Stimulated activated CD4-positive, alpha-beta T cell treated with anti-CD3 and anti-CD28 coated beads, Interleukin-1b, Interleukin-23, amount 100 ng/mL, for 4 hours (primary cell): ENCODE data around the gene TBC1D26.
A peak's percentile ranks its signal among the peaks of the same experiment; 100 is the strongest.
"Not testable (repeated sequence)": the region's sequence is repeated elsewhere in the genome, so short reads cannot be mapped to it uniquely, and the experiment has no call there.

Experiments
- DNase-seq, 2 donors: peaks; one replicate each; pipeline ENCODE4 v3.0.0-alpha.2; 2020; ENCODE audit warnings: low read depth in 2 of 2

TBC1D26 gene

DNA sequence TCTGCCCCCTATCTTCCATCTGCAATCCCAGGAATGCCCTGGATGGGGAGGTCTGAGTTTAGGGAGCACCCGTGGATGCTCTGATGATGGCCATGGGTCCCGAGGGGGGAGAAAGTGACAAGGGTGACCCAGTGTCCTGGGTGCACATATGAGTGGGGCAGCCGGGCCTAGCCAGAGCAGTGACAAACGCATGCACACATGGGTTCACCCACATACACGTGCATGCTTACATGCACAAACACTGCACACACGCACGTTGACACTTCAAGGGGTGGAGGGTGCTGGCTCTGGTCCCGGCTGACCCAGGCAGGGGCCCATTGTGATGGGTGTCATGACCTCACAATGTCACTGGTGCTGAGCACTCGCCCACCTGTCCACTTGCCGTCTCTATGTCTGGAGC, at the start of gene TBC1D26:
TSS of gene TBC1D26 (plus strand) at position 384 of the 400 bp plus-strand sequence. CDS start 3,066 bp downstream, outside the sequence.
- DNase-seq: not testable (repeated sequence)

DNA sequence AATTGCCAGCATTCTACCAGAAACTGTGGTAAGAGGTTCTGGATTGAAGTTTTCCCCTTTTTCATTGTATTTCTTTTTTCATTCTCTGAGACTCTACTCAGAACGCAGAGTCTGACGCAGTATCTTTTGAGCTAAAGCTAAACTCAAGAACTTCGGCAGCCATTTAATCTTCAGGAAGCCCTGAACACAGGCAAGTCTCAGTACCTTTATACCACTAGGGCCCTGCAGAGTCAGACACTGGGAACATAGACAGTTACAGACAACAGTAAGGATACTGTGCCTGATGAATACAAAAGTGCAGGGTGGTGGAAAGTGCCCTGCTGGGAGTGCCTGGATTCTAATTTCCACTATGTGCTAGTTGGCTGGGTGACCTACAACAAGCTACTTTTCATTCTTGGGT, 48.9 kb upstream of the TBC1D26 start:
- DNase-seq: not testable (repeated sequence)

DNA sequence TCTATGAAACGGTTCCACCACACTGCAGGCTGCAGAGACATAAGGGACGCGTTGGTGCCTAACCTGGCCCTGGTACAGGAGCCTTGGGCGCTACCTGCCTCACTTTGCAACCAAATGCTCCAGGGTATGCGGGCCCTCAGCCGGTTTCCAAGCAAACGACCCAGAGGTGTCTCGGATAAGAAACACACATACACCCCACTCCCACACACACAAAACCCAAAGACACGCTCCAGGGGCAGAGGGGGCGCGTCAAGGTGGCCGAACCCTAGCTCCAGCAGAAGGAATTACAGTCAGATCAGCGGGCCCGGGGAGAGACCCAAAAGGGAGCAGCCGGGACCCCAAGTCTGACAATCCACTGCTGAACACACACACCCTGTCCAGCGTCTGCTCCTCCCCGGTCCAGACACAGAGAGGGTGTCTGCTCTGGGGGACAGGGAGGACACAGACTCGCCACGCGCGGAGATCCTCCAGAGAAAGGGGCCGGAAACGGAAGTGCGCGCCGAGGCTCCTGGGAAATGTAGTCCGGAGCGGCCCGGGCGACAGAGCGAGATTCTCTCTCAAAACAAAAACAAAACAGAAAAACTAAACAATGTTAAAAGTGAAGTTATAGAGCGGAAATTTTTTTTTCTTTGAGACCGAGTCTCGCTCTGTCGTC, 48.1 kb upstream of the TBC1D26 start, which contains the start of gene TRIM16:
TSS of gene TRIM16 (minus strand) at position 488 of the 655 bp plus-strand sequence. CDS start 32,702 bp downstream, outside the sequence.
- peak; percentile 69 to 71 for DNase-seq

DNA sequence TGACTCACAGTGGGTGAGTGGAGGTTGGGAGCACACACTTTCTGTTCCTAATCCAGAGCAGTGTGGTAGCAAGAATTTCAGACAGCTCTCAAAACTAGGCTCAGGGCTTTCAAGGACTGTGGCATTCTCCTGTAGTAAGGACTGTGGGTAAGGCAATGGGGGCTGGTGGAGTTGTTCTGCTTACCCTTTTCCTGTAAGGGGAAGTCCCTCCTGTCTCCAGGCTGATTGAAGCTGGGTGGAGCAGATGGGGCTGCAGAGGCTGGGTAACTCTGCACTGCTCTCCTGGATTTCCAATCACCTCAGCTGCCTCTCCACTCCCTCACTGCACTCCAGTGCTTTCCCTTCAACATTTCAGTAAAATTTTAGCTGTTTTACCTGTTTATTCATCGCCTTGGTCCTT, 44.6 kb upstream of the TBC1D26 start:
- not testable (repeated sequence) for DNase-seq

DNA sequence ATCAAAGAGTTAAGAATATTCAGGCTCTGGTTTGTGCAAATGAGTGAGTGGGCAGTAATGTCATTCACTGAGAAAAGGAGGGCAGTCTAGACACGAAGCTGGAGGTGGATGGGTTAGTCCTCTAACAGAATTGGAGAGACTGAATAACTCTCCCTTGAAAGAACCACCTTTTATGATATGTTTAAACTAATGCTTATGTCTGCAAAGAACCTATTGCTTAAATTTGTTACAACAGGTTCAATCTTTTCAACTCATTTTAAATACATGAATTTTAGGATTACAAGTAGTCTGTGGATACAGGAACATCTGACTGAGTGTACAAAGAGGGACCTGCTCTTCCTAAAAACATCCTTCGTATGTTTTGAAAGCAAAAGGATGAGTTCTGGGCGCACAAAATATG, 33.1 kb upstream of the TBC1D26 start:
- not testable (repeated sequence) for DNase-seq

DNA sequence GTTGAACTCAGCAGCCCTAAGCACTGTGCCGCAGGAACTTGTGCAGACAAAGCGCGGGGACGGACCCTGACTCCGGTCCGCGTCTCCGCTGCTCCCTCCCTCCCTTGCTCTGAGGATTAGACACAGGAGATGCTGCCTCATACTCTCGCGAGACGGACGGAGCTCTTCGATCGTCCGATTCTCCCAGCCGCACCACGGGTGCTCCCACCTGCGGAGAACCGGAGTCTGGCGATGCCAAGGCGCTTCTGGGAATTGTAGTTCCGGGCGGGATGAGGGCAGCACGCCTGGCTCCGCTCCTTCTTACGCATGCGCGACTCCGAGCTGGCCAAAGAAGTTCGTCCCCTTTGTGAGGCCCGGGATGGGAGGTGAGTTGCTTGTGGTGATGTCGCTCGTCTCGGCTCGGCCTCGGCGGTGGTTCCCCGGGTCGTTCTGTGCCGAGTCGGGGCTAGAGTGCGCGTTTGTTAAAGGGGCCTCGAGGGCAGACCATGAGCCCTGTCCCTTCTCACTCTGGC, 32.6 kb upstream of the TBC1D26 start, which contains the start of gene ZNF286A:
TSS of gene ZNF286A (plus strand) at position 340 of the 512 bp plus-strand sequence. CDS start 578 bp downstream, outside the sequence.
- DNase-seq: peak; percentile 77 to 88

DNA sequence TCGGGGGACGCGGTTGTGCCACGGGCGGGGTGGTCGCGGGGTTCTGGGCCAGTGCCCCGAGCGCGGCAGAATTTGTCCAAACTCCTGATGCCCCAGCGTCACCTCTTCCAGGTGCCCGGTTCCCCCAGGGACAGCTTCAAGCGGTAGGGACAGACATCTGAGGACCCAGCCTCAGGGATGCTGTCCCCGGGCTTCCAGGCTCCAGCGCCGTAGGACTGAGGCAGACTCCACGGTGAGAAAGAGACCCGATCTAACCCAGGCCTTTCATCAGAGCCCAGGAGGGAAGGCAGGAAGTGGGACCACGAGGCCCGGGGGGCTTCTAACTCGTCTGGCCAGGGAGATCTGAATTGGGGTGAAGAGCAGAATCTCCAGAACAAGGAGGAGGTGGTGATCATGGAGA, 32.1 kb upstream of the TBC1D26 start:
- DNase-seq: not testable (repeated sequence)

DNA sequence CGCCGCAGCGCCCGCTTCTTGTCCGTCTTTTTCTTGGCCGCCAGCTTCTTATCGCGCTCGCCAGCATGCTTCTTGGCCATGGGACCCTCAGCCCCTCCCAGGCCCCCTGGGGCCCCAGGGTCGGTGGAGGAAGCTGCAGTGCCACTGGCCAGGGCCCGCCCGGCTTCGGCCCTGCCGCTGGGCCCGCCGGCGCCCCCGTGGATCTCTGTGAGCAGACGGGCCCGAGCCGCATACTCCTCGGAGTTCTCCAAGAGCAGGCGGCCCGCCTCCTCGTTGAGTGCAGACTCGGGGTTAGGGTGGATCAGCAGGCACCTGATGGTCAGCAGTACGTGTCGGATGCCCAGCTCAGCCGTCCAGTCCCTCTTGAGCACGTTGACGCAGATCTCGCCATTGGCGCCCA, 27.8 kb upstream of the TBC1D26 start:
- DNase-seq: not testable (repeated sequence)

DNA sequence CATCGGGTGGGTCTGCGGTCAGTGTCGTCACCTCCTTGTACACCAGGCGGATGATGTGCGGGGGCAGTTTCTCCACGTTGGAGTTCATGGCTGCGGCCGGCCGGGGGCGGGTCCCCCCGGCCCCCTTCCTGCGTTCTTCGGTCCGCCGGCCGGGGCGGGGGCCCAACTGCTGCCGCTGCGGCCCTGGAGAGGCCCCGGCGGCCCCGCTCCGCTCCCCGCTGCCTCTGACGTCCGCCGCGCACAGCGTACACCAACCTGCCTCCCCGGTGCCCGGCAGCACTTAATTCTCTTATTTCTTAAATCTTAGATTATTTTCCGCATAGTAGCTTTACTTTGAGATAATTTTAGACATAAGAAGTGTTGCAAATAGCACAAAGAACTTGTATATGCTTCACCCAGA, 27.3 kb upstream of the TBC1D26 start:
- not testable (repeated sequence) for DNase-seq

DNA sequence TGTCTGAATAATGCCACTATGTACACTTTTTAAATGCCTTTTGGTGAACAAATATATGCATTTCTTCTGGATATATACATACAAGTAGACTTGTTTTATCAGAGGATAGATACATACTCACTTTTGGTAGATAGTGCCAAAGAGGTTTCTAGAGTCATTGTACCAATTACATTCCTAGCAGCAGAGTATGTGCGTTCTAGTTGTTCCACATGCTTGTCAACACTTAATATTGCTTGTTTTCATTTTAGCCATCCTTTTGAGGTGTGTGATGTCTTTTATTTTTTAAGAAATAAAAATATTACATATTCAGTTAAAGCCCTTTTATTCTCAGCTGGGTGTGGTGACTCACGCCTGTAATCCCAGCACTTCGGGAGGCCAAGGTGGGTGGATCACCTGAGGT, 23.2 kb upstream of the TBC1D26 start:
- not testable (repeated sequence) for DNase-seq

DNA sequence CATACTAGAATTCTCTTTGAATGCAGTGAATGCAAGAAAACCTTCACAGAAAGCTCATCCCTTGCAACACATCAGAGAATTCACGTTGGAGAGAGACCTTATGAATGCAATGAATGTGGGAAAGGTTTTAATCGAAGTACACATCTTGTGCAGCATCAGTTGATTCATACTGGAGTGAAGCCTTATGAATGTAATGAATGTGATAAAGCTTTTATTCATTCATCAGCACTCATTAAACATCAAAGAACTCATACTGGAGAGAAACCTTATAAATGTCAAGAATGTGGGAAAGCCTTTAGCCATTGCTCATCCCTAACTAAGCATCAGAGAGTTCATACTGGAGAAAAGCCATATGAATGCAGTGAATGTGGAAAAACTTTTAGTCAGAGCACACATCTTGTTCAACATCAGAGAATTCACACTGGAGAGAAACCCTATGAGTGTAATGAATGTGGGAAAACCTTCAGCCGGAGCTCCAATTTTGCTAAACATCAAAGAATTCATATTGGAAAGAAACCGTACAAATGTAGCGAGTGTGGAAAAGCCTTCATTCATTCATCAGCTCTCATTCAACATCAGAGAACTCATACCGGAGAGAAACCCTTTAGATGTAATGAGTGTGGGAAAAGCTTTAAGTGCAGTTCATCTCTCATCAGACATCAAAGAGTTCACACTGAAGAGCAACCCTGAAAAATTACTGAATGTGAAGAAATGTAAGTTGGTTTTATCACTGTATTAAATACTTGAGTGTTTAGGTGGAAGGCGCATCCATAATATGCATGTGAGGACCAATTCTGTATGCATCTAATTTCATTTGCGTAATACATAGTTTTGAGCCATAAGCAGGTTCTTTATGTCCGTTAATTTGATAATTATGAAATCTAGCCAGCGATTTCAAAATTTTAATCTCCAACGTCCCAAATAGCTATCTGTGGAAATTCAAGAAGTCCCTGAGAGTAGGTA, 15.2 kb upstream of the TBC1D26 start:
- not testable (repeated sequence) for DNase-seq

DNA sequence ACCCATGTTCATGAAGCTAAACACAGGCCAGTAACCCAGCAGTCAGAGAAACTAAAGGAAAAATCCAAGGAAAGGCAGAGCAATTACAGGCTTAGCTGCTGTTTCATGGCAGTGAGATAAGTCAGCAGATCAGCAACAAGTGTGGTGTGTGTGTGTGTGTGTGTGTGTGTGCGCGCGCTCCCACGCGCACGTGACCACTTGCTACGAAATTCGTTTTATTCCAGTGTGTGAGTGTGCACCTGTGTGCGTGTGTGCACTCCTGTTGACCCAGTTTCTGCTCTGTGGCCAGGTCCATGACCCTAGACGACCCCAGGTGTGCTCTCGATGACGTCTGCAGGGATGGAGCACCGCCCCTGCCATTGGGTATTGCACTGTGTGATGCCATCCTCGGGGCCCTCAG, 1.5 kb upstream of the TBC1D26 start:
- not testable (repeated sequence) for DNase-seq

DNA sequence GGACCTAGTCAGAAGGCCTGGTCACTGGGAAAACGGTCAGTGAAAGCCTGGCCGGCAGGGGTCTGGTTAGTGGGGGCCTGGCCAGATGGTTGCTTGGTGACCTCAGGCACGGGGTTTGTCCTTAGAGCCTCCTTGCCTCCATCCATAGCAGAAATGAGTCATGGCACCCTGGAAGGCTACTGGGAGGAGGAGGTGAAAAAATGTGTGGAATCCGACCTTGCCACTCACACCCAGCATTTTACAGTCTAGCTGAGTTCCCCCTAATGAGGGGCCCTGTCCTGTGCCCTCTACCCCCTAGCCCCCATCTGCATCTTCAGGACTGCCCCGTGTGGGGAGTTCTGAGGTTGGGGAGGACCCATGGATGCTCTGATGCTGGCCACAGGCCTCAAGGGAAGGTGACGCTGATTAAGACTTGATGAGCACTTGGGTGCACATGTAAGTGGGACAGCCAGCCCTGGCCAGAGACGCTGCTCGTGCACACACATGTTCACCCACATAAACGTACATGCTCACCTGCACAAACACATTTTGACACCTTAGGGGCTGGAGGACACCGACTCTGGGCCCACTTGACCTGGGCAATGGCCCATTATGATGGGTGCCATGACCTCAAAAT, 1.2 kb downstream of the TBC1D26 start:
- DNase-seq: not testable (repeated sequence)

DNA sequence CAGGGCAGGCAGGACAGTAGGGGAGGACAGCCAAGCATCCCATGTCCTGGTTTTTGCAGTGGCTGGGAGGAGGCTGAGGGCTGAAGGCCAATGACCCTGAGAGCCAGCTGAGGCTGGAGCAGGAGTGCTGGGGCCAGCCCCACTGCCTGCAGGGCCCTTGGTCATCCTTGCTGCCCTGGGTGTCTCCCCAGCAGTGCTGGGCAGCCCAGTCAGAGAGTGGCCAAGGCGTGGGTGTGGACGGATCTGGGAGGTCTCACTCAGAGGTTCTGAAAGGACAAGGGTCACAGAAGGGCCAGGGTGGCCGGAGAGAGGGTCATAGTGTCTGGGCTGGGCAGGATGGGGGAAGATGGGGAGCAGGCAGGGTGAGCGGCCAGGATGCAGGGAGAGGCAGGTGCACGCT, 4.5 kb downstream of the TBC1D26 start:
- not testable (repeated sequence) for DNase-seq

DNA sequence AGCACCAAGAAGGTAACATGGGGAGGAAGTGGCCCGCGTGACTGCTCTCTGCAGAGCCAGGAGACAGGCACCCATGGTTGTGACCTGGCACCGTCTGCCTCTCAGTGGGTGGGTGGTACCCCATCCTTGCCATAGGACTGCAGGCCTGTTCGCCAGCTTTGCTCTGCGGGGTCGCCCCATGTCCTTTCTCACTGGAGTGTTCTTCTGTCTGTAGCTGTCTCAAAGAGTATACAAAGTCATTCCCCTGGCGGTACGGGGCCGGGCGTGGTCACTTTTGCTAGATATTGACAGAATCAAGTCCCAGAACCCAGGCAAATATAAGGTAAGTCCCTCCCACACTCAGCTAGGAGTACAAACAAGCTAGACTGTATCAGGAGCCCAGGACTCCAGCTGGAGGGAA, 6.0 kb downstream of the TBC1D26 start:
- no peak for DNase-seq

DNA sequence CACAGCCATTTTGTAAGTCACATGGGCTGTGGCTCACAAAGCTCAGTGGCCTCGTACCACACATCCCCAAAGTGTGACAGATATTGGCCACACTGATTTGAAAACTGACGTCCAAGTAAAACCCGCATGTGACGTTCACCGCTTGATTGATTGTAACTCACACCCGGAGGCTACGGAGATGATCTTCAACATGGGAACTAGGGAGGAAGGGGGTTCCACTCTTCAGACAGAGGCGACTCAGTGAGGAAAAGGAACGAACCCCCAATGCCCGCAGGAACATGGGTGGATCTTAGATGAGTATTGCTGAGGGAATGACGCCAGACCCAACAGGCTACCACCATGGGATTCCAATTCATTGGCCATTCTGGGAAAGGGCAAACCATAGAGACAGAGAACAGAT, 7.2 kb downstream of the TBC1D26 start:
- DNase-seq: not testable (repeated sequence)

DNA sequence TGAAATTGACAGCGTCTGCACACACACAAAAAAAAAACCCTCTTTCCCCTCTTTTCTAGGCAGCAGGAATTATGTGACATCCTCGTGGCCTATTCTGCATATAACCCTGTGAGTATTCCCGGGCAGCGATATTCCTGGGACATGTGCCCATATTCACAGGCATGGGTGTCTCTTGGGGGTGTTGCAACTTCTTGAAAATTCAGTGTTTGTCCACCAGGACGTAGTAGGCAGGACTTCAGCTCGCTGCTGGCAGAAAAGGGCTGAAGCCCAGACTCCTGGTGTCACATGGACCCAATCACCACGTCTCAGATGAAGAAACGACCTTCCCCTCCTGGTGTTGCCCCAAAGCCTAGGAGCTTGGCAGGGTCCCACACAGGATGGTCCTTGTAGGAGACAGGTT, 8.0 kb downstream of the TBC1D26 start:
- not testable (repeated sequence) for DNase-seq

DNA sequence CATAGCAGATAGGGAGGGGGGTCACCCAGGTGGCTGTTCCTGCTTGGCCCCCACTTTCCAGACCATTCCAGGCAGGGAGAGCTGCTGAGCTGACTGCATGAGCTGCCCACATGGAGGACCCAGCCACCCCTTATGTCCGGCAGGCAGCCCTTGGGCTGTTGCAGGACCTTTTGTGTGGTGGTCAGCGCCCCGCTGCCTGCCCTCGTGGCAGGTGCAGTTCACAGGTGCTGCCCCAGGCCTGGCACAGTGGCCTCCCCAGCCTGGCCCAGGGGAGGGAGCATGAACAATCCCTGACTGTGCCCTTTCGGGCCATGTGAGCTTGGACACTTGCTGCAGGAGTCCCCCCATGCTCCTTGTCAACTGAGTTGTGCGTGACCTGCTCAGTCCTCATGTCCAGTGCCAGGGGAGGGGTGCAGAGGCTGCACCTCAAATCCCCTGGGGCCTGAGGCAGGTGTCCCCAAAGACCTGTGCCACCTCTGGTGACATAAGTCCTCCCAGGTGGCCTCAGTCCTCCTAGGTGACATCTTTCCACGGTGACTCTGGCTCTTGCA, 8.6 kb downstream of the TBC1D26 start:
- no peak for DNase-seq

DNA sequence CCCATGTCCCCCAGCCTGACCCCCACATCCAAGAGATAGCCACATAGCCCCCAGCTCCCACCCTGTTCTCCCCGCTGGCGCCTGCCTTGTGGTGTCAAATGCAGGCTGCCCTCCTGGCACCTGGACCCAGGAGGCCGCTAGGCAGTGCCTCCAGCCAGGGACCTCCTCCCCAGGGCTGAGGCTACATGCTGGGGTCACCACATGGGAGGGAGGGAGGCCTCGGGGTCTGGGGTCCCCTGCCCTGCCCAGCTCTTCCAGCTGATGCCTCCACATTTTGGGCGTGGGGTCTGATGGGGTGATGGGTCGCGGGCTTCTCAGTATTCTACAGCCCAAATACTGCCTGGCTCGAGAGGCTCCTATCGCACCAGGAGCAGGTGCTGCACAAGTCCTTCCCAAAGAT, 9.5 kb downstream of the TBC1D26 start:
- DNase-seq: no peak

DNA sequence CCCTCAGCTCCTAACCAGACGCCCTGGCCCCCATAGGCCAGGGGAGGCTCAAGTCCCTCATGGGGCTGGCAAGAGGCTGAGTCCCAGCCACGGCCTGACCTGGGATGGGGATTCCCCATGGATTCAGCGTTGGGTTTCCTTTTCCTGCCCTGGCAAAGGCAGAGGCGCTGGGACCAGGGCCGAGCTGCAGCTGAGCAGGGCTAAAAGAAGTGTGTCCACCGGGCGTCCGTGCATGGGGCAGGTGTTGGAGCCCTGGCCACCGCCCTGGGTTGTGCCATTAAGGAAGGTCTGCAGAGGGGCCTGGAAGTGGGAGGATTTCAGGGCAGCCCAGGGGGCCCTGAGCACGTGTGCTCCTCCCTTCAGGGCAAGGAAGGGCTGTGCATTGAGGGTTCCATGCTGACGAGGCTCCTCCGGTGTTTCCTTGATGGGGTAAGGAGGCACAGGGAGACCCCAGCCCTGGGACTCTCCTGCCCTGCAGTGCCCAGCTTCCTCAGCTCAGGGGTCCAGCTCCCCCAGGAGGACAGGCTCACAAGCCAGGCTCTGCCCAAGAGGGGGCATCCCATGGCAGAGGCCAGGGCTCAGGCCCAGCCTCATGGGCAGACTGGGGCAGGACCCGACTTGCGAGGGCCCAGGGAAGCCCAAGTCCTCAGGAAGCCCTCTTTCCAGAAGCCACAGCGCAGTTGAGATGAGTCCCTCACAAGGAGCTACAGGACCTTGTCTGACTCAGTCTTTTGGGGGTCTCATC, 10.1 kb downstream of the TBC1D26 start:
- no peak for DNase-seq

DNA sequence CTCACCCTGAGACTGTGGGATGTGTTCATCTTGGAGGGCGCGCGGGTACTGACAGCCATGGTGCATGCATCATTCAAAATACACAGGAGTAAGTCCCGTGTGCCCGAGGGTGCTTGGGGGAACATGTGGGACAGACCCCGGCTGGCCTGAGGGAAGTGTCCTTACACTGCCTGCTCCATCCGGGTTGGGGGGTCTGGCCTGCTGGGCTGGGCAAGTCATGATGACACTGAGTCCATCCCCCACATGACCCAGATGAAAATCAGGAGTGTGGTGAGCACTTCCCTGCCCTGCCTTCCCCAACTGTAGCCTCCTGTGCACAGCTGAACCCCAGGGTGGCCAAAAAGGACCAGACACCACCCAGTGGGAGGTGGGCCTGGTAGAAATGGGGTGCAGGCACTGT, 10.8 kb downstream of the TBC1D26 start:
- no peak for DNase-seq
